Measurements from ENCODE around the gene MRPL45. TPM values are rescaled to one million over a fixed set of nuclear protein-coding genes. Genes with fewer than 3 reads are reported as not detected.

The MRPL45 gene
- total RNA-seq, 2 experiments from 2014 or later: 45.0 to 46.6 TPM

Other genes starting within 250 kb of the MRPL45 start
- under 1 TPM in 1 of 2 experiments, not detected in 1; 0.21 TPM for gene TBC1D3C, start 228.5 kb upstream of the MRPL45 start, total RNA-seq
- gene TBC1D3E, start 169.2 kb upstream of the MRPL45 start, total RNA-seq: not detected
- gene TBC1D3, start 104.6 kb upstream of the MRPL45 start, total RNA-seq: not detected
- under 1 TPM; 0.02 to 0.10 TPM for gene GPR179, start 46.8 kb downstream of the MRPL45 start, total RNA-seq
- 10 to 100 TPM; 18.1 to 21.7 TPM for gene SOCS7, start 54.7 kb downstream of the MRPL45 start, total RNA-seq
- gene ARHGAP23, start 131.3 kb downstream of the MRPL45 start, total RNA-seq: 1 to 10 TPM; 1.3 to 1.4 TPM